ENCODE results near the gene PTPRM.
A peak's percentile ranks its signal among the peaks of the same experiment; 100 is the strongest.

PTPRM gene

DNA sequence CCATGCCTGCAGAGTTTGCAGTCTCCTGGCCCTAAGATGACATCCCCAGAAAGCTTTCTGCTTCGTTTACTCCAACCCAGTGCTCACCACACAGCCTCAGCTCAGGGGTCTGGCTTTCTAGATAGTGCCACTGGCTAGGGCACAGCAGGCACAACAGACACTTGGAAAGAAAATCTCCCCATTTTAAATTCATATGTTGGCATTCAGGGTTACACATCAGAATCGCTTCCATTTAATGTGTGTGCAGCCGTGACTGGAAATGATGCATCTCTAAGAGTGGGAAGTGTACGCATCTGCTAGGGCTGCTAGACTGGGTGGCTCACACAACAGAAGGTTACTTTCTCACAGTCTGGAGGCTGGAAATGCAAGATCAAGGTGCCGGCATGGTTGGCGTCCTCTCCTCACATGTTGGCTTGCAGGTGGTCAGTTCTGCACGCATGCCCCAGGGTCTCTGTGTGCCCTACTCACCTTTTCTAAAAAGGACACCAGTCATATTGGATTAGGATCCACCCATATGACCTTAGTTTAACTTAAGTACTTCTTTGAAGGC is 712.7 kb downstream of the PTPRM start:
- DNase-seq (ENCODE audit: low read depth in 2 of 2) = no peak

- DNase-seq (ENCODE audit: low read depth in 2 of 2) = peak; percentile 30 to 33
These were observed 716.9 kb downstream of the PTPRM start for GRCh38 chr18:8283891-8284585.

DNA sequence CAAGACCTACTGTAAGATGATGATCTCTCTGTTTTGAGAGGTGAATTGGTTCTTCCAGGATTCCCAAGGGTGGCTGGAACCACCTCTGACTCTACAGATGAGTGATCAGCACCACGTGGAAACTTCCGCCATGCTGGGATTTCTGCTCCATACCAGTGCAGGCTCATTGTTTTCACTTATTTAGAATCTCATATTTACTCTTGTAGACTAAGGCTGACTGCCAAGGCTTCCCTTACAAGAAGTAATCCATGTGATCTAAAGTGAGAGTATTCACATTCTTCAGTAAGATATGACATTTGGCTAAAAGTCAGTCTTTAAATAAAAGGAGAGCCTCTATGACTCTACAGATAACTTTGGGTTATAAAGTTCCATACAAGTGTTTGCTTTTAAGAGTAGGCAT is 719.2 kb downstream of the PTPRM start:
- DNase-seq (ENCODE audit: low read depth in 2 of 2) = no peak

DNA sequence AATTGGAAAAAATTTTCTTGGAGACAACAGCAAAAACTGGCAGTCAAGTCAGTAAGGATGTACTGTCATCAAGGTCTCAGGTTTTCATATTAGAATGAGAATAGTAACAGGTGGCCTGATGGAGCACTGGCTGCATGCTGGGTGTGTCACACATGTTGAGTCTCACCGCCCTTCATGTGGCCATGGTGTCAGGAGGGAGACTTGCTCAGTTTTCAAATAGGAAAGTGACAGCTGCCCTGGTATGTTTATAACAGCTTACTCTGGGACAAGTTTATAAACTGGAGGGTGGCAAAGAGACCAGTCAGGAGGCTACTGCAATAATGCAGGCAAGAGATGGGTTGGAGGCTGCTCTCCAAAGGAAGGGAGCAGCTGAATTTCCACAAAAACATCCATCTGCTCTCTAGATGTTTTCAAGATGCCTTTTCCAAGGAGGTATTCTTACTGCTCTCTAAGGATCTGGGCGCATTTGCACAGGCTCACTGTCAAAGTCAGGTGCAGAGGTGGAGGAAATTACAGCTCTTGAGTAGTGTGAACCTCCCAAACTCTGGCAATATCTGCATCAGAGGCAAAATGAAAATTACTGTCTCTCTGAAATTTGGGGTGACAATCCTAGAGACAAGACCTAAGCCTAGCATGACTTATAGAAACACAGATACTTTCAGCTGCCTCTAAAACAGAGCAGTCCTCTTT is 720.2 kb downstream of the PTPRM start:
- DNase-seq (ENCODE audit: low read depth in 2 of 2) = no peak

DNA sequence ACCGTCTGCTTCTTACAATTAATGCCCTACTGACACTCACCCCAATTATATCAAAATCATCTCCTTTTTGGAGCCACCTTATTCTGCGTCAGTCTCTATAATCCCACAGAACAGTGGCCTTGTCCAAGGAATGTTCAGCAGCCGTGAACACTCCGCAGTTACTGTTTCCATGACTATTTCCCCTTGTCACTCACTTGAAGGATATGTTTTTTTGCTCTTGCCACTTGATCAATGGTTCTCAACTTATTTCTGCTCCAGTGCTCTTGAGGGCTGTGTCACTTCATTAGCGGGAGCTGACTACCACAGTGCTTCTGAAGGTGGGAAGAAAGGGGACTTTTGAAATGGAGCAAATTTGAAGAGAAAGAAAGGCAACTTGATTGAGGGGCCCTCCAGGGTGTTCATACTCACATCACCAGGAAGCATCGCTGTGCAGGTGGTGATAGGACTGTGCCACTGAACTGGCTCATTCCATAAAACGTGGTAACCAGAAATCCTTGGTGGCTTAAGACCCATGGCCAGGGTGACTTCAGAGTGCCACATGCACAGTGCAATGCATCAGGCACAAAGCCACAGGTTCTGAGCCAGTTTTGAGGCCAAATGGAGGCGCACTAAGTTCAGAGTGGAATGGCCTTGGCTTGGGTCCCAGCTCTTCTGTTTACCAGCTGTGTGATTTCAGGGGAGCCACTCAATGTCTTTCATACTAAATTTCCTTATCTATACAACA is 721.5 kb downstream of the PTPRM start:
- DNase-seq (ENCODE audit: low read depth in 2 of 2) = no peak

- no peak for DNase-seq (ENCODE audit: low read depth in 2 of 2)
These were observed 723.3 kb downstream of the PTPRM start for GRCh38 chr18:8290435-8290834.

- DNase-seq (ENCODE audit: low read depth in 2 of 2) = no peak
These were observed 723.8 kb downstream of the PTPRM start for GRCh38 chr18:8290913-8291312.

- DNase-seq (ENCODE audit: low read depth in 2 of 2) = no peak
These were observed 726.1 kb downstream of the PTPRM start for GRCh38 chr18:8293184-8293583.

- no peak for DNase-seq (ENCODE audit: low read depth in 2 of 2)
These were observed 729.9 kb downstream of the PTPRM start for GRCh38 chr18:8296886-8297616.

GRCh38 chr18:8298186-8298585 is 731.1 kb downstream of the PTPRM start:
- DNase-seq (ENCODE audit: low read depth in 2 of 2) = no peak

DNA sequence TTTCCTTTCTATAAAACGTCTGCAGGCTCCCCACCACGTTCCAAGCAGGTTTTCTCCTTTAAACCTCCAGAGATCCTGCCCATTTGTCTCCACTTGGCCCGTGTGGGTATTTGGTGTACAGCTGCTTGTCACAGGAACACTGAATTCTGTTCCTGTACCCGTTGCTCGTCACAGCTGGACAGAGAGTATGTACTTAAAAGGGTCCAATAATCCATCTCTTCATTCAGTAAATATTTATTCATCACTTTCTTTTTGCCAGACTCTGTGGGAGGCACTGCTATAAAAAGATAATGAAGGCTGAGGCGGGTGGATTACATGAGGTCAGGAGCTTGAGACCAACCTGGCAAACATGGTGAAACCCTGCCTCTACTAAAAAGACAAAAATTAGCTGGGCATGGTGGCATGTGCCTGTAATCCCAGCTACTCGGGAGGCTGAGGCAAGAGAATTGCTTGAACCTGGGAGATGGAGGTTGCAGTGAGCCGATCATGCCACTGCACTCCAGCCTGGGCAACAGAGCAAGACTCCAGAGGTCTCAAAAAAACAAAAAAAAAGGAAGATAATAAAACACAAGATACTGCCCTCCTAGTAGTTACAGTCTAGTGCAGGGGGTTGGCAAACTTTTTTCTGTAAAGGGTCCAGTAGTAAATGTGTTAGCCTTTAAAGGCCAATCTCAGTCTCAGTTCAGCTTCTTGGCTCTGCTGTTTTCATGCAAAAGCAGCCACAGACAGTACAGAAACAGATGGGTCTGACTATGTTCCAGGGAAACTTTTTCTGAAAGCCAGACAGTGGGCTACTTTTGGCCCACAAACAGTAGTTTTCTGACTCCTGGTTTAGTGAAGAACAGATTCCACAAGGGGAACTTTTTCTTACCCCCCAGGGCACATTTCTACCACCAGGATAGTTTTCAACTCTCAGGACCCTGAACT is 732.2 kb downstream of the PTPRM start:
- DNase-seq (ENCODE audit: low read depth in 2 of 2) = no peak

- DNase-seq (ENCODE audit: low read depth in 2 of 2) = no peak
These were observed 733.8 kb downstream of the PTPRM start for GRCh38 chr18:8300751-8301410.

- peak in 1 of 2 experiments; percentile 17 for DNase-seq (ENCODE audit: low read depth in 2 of 2)
These were observed 734.5 kb downstream of the PTPRM start for GRCh38 chr18:8301427-8302172.

DNA sequence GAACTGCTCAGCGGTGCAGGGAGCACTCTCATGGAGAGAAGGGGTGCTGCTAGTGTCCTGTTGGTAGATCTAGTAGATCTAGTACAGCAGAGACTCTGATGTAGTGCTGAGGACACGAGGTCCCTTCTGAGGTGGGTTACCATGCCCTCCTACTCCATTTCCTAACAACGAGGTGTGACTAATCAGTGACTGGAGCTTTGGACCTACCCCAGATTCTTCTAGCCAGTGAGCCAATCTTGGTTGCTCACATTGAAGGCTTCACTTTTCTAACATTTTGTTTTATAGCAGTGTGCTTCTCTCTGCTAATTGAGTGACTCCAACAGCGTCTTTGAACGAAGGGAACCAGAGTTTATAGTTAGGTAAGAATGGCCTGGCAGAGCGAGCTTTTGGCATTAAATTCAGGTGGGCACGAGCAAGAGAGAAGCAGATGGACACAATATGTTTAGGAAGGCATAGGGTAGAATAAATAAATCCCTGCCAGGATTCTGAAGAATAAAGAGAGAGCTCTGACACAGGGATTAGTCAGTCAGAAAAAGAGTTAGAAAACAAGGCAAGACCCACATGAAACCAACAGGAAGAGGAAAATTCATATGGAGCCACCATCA is 736.1 kb downstream of the PTPRM start:
- DNase-seq (ENCODE audit: low read depth in 2 of 2) = no peak

DNA sequence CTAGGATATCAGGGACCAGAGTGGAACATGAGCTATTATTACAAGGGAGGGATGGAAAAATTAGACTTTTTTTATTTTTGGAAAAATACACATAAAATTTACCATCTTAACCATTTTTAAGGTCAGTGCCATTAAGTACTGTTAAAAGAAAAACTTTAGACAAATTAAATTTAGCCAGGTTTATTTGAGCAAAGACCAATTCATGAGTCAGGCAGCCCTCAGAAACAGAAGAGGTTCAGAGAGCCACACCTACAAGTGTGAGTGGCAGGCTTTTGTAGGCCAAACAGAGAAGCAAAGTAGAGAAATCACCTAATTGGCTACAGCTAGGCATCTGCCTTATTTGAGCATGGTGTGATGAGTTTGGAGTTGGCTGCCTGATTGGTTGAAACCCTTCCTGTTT is 740.8 kb downstream of the PTPRM start:
- no peak for DNase-seq (ENCODE audit: low read depth in 2 of 2)

DNA sequence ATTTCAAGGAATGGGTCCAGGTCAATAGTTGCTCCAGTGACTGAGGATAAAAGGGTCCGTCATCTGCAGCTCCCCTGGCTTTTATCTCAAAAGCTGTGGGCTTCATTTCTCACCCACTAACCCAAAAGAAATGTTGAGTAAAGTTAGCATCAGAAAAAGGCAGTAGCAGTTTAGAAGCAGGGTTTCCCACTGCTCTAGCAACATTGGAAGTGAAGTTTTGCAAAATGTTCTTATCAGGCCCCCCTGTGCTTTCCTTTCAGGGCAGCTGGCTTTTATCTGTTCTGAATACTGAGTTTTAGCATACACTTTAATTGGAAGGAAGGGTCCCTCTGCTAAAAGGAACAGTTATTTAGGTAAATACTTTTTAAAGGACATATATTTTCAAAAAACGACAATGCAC is 745.9 kb downstream of the PTPRM start:
- DNase-seq (ENCODE audit: low read depth in 2 of 2) = no peak

GRCh38 chr18:8314124-8314523 is 747.0 kb downstream of the PTPRM start:
- peak in 1 of 2 experiments; percentile 20 for DNase-seq (ENCODE audit: low read depth in 2 of 2)

GRCh38 chr18:8319798-8320489 is 752.8 kb downstream of the PTPRM start:
- no peak for DNase-seq (ENCODE audit: low read depth in 2 of 2)

Data from fibroblast of skin of left biceps (primary cell).